ENCODE results near the gene IGFL1. TPM values are rescaled to one million over a fixed set of nuclear protein-coding genes. Genes with fewer than 3 reads are reported as not detected.

Gene IGFL1
- total RNA-seq: not detected in 2 replicates

DNA sequence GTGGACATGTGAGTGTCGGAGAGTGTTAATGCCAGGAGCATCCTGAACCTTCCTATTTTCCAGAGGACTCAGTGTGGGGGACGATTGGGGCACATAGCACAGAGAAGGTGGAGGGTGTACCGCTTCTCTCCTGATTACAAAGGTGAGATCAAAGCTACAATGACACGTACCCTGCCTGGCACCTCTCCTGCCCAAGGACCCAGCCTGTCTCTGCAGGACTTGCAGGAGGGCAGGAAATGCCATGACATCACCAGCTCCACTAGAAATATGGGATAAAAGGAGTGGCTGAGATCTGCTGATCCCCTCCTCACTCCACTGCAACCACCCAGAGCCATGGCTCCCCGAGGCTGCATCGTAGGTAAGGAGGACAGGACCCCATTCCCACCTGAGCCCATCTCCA, at the start of gene IGFL1:
TSS of gene IGFL1 (plus strand) at position 301 of the 400 bp plus-strand sequence. CDS start at position 334, 33 bp downstream.

Other genes starting within 250 kb of the IGFL1 start
- gene CCDC61, start 234.3 kb upstream of the IGFL1 start, total RNA-seq: 2.6 and 8.5 TPM in 2 replicates
- not detected in 2 replicates for gene PGLYRP1, start 206.7 kb upstream of the IGFL1 start, total RNA-seq
- gene IGFL4, start 188.7 kb upstream of the IGFL1 start, total RNA-seq: not detected in 2 replicates
- gene IGFL3, start 105.1 kb upstream of the IGFL1 start, total RNA-seq: not detected in 2 replicates
- not detected in 2 replicates for gene IGFL2, start 81.5 kb upstream of the IGFL1 start, total RNA-seq
- gene HIF3A, start 67.3 kb downstream of the IGFL1 start, total RNA-seq: 31.7 and 37.2 TPM in 2 replicates
- 54.5 and 57.2 TPM in 2 replicates for gene PPP5C, start 117.3 kb downstream of the IGFL1 start, total RNA-seq
- 43.2 and 72.2 TPM in 2 replicates for gene CCDC8, start 183.8 kb downstream of the IGFL1 start, total RNA-seq
- gene PNMA8C, start 199.2 kb downstream of the IGFL1 start, total RNA-seq: not detected in 2 replicates
- 1.9 and 2.5 TPM in 2 replicates for gene PNMA8A, start 241.8 kb downstream of the IGFL1 start, total RNA-seq

All from pericardium fibroblast (primary cell).